ENCODE measurements around the gene PADI1.

The PADI1 gene

DNA sequence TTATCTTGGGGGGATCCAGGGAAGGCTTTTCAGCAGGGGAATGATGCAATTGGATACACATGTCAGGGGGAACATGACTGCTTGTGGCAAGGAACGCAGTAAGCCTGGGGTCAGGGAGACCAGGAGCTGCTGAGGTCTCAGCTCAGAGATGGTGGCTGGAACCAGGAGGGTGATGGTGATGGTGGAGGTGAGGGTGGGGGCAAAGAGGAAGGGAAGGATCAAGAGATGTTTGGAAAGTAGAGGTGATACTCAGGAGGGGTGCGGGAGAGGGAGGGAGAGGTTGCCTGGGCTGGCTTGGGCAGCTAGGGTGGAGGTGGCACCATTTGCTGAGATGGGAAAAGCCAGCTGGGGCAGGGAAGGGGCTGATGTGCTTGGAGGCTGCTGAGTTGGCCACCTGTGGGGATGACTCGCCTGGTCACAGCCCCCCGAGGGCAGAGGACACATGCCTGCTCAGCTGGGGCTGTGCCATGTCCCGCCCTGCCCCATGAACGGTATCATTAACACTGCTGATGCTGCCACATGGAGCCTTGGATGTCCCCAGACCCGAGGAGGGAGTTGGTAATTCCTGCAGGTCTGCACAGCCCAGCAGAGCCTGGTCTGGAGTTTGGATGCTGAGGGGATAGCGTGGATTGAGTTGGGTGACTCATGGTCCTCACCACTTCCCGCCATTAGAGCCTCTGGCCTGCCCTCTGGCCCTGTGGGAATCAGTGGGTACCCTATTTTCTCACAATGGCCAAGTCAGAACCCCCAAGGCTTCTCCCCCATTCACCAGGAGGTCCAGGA is 6.3 kb upstream of the PADI1 start:
- no peak for DNase-seq

DNA sequence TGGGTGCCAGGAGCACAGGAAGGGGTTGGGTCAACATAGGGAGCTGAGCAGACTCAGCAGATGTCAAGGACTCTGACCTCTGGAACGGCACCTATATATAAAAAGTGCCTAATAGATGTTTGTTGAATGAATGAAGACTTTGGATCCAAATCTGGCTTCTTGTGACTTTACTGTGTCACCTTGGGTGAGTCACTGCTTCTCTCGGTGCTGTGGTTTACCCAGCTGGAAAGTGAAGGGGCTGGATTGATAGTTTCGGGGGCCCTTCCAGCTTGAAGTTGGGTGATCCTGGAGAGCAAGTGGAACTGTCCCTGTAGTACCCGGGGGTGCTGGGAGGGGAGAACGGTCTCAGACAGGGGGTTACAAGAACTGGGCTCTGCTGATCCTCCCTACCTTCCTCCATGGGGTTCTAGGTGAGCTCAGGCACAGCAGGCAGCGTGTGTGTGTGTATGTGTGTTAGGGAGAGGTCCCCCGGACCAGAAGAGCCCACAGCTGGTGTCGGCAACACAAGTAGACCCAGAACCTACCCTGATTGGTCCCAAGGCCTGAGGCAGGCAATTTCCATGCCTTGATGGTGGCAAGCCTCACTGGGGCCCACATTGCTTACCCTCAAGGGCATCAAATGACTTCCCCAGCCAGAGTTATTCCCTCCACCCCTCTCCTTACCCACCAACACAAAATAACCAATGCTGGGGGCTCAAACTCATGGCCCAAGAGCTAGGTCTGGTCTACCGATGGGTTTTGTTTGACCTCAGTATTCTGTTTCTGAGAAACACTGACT is 5.5 kb upstream of the PADI1 start:
- no peak for DNase-seq

GRCh38 chr1:17200246-17200645 is 4.7 kb upstream of the PADI1 start:
- DNase-seq, result no peak

DNA sequence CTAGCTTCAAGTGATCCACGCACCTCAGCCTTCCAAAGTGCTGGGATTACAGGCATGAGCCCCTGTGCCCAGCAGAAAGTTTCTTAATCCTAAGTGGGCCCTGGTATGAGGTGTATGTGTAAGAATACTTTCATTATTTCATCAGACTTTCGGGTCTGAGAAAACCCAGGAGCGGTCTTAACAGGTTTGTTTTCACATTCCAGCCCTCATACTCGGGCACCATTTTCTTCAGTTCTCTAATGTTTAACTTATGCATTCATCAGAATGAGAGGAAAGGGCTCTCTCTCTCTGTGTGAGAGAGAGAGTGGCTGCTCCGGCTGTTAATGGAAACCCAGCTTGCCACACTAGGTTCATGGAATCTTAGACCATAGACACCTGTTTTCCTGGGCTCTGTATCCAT is 4.2 kb upstream of the PADI1 start:
- no peak for DNase-seq

- no peak for DNase-seq
Observed at GRCh38 chr1:17201201-17202021, 3.5 kb upstream of the PADI1 start.

DNA sequence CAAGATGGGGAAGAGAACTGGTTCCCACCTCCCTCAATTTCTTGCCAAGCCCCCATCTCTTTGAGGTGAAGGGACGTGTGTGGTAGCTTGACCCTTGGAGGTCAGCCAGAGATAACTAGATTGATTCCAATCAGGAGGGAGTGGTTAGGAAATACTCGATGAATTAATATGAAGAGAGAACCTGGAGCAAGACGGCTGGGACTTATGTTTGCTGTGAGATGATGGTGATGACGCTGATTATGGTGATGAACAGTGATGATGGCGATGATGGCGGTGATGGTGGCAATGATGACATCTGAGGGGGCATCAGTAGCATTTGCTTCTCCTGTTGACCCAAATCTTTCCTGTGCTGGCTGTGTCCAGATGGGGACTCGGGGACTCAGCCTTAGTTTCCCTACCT is 724 bp downstream of the PADI1 start:
- DNase-seq, result no peak

DNA sequence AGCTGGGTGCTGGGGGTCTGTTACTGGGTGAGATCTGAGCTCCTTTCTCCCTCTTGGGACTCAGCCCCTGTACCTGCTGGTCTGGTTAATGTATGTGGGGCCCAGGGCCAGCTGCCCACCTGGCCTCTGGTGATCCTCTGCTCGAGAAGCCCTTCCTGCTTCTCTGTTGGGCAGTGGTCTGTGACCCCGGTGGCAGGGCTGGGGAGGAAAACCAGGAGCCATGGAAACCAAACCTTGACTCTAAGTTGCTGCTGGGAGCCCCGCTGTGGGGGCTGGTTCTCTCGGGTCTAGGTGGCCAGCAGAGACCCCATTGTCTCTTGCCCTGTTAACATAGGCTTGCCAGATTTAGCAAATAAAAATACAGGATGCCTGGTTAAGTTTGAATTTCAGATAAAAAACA is 1.3 kb downstream of the PADI1 start:
- no peak for DNase-seq

DNA sequence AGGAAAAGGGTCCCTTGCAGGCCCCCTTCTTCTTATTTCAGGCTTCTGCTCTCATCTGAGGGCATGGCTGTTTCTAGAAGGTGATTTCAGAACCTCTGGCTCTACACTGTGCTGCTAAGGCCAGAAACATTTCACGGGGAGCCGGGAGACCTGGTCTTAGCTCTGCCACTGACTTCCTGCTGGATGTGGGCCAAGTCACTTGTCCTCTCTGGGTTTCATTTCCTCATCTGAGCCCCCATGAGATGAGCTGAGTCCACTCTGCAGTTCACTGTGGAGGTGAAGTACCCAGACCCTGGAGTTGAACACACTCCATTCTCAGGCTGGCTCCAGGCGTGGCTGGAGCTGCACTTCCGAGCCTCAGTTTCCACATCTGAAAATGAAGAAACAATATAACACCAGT is 2.1 kb downstream of the PADI1 start:
- no peak for DNase-seq

GRCh38 chr1:17207540-17207939 is 2.6 kb downstream of the PADI1 start:
- no peak for DNase-seq

GRCh38 chr1:17207966-17208418 is 3.1 kb downstream of the PADI1 start:
- DNase-seq, result no peak

DNA sequence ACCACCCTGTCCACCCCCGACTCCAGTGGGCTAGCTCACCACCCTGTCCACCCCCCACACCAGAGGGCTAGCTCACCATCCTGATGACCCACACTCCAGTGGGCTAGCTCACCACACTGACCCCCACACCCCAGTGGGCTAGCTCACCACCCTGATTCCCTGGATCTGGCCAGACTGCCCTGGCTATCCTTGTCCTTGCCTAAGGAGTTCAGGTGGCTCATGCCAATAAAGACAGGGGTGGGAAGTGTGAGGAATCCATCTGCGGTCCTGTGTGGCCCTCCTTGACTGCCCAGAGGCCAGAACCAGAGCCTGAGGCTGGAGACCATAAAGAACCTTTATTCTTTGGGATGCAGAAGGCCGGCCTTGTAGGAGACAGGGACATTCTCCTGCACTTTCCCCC is 3.6 kb downstream of the PADI1 start:
- no peak for DNase-seq

DNA sequence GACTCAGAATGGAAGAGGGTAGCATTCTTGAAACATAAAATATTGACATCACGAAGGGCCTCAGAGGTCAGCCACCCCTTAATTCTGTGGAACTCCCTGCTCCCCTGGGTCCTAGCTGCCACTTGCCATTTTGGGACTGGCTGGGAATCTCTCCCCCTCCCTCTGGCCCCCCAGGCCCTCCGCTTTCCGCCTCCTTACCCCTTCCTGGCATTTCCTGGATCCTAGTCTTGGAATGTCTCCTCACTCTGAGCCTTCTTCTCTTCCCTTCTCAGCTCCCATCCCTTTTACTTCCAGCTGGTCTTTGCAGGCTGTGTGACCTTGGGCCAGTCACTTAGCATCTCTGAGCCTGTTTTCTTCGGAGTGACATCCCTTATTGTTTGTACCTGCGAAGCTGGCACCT is 4.5 kb downstream of the PADI1 start:
- DNase-seq, result no peak

DNA sequence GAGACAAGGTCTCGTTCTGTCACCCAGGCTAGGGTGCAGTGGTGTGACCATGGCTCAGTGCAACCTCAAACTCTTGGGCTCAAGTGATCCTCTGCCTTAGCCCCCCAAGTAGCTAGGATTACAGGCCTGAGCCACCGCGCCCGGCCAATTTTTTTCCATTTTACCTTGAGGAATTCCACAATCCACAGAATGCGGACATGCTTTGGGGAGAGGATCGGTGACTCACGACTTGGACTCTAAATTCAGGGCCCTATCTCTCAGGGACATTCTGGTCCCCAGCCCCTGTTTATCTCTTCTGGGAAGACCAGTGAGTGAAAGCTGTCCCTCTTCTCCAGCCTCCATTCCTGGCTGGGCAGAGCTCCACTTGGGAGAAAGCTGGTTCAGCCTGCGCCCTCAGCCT is 5.2 kb downstream of the PADI1 start:
- DNase-seq, result no peak

DNA sequence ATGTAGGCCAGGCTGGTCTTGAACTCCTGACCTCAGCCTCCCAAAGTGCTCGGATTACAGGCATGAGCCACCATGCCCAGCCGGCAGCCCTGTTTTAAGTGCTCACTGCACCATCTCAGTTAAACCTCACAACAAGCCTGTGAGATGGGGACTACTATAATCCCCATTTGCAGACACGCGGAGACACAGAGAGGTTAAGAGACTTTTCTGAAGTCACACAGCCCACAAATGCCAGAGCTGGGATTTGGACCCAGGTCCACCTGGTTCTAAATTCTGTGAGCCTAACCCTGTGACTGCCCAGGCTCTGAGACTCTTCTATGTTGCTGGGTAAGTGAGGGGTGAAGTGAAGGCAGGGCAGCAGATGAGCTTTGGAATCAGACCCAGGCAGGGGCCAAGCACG is 6.4 kb downstream of the PADI1 start:
- DNase-seq, result no peak

DNA sequence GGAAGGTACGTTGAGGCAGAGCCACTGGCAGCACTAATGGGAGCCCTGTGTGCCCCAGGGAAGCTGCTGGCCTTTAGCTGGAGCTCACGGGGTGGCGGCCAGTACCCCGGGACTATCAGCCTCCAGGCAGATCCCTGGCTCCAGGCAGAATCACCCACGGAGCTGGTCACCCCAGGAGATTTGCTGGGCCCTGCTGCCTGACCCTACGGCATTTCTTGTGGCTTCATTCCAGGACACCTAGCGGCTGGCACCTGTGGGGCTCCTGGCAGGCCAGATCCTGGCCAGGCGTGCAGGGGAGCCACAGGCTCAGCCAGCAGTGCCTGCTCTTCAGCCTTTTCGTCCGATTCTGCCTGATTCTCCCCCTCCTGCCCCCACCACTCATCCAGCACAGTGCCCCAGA is 7.1 kb downstream of the PADI1 start:
- DNase-seq, result no peak

DNA sequence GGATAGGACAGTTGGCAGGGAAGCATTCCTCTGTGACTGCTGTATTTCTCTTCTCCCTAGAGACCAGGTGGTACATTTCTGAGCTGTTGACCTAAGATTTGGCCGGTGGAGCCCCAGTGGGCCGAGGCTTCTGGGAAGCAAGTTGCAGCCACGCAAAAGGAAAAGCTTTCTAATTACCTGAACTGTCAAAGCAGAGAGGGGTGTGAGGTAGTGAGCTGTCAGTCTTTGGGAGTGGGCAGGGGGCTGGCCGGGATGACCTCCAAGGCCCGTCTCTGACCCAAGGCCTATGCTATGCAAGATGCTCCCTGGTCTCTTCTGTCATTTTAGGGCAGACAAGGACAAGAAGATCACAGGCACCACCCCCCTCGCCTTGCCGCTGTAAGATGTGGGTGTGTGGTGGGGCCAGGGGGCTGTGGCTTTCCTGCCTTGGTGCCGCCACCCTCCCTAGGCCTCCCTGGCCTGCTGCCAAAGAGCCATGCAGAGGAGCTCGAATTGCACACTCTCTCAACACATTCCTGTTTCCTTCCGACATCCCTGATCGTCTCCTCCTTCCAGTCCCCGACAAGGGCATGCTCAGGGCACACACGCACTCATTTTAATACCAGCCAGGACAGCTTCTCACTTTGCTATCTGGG is 7.7 kb downstream of the PADI1 start:
- no peak for DNase-seq

DNA sequence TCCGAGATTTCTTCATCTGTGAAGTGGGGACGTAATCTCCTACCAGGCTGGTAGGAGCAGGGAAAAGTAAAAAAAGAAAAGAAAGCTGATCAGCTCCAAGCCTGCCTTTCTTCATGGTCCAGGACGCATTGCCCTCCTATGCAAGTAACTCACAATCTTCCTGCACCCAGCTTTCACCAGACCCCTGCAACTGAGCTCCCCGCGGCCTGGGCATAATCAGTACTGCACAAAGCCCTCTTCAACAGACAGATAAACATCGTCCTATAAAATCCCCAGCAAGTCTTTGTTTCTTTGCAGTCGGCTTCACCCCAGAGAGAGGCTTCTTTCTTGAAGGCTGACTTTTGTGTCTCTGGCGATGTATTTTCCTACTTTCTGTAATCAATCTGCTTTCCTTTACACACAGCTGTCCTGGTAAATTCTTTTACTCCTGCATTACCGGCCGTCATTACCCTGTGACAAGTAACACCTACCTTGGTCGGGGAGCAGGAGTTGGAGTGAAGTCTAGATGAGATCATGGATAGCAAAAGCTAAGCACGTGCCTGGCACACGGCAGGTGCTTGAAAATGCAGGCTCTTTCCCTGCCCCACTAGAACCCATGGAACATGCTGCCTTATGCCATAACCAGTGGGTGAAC is 8.3 kb downstream of the PADI1 start:
- no peak for DNase-seq

- no peak for DNase-seq
Observed at GRCh38 chr1:17213782-17214148, 8.8 kb downstream of the PADI1 start.

GRCh38 chr1:17214876-17215544 is 10.1 kb downstream of the PADI1 start:
- DNase-seq, result no peak

- no peak for DNase-seq
Observed at GRCh38 chr1:17215545-17215890, 10.6 kb downstream of the PADI1 start.

DNA sequence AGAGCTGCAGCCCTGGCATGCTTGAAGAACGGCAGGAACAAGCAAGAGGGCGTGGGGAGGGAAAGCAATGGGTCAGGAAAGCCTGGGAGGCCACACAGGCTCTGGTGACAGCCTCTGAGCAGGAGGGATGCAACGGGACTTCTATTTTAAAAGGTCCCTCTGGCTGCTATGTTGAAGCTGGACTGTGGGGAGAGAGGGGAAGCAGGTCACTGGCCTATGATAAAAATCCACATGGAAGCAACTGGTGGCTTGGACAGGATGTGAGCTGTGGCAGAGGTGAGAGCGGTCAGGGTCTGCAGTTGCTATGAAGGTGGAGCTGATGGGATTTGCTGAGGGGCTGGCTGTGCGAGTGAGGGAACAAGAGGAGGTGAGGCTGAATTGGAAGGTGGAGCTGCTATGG is 11.2 kb downstream of the PADI1 start:
- DNase-seq, result no peak

DNA sequence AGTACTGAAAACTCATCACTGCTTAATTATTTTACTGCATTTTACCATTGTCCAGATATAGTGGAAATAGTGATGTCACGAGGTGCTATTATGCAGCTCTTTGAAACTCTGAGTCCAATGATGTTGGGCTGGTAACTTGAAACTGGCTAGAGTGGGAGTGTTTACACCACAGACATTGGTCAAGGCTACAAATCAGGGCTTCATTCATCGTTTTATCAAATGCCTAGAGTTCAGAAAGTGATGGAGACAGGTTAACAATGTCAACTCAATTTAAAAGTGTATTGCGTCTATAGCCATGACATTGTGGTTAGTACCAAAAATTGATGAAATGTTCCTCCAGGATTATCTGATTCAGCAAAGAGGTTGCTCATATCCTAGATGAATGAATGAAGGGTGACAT is 12.7 kb downstream of the PADI1 start:
- DNase-seq, result no peak

All from NCI-H1694 treated with DMSO at 0.1 percent for 48 hours (cell line).